Sigmoid colon (tissue), 3 donors: Measurements from ENCODE around the gene PEX5L.

Experiments used
- POLR2A ChIP-seq, 2 donors: fragments of 450-650 bp; IDR thresholded peaks; one replicate each; pipeline ENCODE4 v1.6.1; 2016; ENCODE audit warnings: antibody characterized with exemption in 2 of 2, mild to moderate bottlenecking in 2 of 2, moderate library complexity in 2 of 2
- TF ChIP-seq, protein P1 (sequence below), 4 experiments: fragments of 450-650 bp in 3 of 4; fragments of 200-600 bp in 1 of 4; IDR thresholded peaks; one replicate each; pipeline ENCODE4 v1.5.1; 2016 to 2019; ENCODE audit warnings: antibody characterized with exemption in 4 of 4, mild to moderate bottlenecking in 3 of 4, moderate library complexity in 2 of 4

DNA sequence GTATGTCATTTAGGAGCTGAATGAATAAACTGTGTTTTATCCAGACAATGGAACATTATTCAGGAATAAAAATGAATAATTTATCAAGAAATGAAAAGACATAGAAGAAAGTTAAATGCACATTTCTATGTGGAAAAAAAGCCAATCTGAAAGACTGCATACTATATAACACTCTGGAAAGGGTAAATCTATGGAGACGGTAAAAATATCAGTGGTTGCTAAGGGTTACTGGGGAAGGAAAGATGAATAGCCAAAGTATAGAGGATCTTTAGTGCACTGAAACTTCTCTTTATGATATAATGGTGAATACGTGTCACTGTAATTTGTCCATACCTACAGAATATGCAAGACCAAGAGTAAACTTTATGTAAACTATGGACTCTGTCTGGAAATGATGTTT lies 46.0 kb upstream of the PEX5L start:
- TF ChIP-seq, protein P1, sequence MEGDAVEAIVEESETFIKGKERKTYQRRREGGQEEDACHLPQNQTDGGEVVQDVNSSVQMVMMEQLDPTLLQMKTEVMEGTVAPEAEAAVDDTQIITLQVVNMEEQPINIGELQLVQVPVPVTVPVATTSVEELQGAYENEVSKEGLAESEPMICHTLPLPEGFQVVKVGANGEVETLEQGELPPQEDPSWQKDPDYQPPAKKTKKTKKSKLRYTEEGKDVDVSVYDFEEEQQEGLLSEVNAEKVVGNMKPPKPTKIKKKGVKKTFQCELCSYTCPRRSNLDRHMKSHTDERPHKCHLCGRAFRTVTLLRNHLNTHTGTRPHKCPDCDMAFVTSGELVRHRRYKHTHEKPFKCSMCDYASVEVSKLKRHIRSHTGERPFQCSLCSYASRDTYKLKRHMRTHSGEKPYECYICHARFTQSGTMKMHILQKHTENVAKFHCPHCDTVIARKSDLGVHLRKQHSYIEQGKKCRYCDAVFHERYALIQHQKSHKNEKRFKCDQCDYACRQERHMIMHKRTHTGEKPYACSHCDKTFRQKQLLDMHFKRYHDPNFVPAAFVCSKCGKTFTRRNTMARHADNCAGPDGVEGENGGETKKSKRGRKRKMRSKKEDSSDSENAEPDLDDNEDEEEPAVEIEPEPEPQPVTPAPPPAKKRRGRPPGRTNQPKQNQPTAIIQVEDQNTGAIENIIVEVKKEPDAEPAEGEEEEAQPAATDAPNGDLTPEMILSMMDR (IDR thresholded peaks at IDR 0.05): no peak
- no peak for TF ChIP-seq POLR2A (IDR thresholded peaks at IDR 0.05)
